AG09309 (cell line): ENCODE measurements around the gene DNAJC15.

ENCODE experiments used
- DNase-seq: peaks from one replicate; pipeline ENCODE4 v3.0.0-alpha.2; 2010; ENCODE audit warnings: low read depth
- H3K4me3 ChIP-seq: 2 replicates; pipeline ENCODE4 v1.5.1; 2011; ENCODE audit warnings: mild to moderate bottlenecking, low read depth, low read length, moderate library complexity; ENCODE audit not compliant: control insufficient read depth
- TF ChIP-seq, protein P1 (sequence below): IDR thresholded peaks from 2 replicates; pipeline ENCODE4 v1.5.1; 2011; ENCODE audit warnings: mild to moderate bottlenecking, low read depth, low read length, inconsistent platforms; ENCODE audit not compliant: insufficient read depth, control insufficient read depth; ENCODE audit errors: missing control alignments

Gene DNAJC15

DNA sequence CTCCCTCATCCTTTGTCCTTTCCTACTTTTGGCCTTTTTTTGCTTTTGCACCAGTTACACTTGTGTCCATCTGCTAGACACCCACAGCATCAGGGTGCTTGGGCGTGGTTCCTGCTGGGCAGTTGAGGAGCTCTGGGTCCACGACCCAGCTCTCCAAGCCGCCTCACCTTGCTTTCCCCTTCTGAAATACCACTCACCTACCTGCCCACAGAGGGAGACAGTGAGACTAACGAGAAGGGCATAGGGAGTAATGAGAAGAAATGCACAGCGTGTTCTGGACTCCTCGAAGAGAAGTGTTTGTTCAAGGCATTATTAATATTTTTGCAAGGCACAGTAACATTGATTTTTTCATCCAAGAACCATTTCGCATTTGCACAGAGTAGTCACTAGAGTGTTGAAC lies 92.9 kb downstream of the DNAJC15 start:
- H3K4me3 ChIP-seq: no peak overlapping the region
- DNase-seq: no peak
- TF ChIP-seq, protein P1, sequence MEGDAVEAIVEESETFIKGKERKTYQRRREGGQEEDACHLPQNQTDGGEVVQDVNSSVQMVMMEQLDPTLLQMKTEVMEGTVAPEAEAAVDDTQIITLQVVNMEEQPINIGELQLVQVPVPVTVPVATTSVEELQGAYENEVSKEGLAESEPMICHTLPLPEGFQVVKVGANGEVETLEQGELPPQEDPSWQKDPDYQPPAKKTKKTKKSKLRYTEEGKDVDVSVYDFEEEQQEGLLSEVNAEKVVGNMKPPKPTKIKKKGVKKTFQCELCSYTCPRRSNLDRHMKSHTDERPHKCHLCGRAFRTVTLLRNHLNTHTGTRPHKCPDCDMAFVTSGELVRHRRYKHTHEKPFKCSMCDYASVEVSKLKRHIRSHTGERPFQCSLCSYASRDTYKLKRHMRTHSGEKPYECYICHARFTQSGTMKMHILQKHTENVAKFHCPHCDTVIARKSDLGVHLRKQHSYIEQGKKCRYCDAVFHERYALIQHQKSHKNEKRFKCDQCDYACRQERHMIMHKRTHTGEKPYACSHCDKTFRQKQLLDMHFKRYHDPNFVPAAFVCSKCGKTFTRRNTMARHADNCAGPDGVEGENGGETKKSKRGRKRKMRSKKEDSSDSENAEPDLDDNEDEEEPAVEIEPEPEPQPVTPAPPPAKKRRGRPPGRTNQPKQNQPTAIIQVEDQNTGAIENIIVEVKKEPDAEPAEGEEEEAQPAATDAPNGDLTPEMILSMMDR: no peak

DNA sequence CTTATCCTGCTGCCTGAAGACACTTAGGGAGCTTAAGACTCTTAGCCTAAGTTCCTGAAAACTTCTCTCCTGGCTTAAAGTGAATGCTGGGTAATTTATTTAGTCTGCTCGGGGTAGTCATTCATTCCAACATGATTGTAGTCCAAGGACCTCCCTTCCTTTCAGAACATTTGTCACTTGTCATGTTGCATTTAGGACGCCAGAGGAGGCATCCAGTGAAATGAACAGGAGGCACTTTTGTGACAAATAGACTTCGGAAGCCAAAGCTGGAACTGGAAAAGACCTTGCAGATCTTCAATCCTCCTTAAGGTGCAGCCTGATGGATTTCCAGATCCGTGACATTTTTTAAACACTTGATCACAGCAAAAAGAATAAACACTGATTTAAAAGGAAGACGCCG lies 95.1 kb downstream of the DNAJC15 start:
- TF ChIP-seq, protein P1: no peak
- H3K4me3 ChIP-seq: no peak overlapping the region
- no peak for DNase-seq

DNA sequence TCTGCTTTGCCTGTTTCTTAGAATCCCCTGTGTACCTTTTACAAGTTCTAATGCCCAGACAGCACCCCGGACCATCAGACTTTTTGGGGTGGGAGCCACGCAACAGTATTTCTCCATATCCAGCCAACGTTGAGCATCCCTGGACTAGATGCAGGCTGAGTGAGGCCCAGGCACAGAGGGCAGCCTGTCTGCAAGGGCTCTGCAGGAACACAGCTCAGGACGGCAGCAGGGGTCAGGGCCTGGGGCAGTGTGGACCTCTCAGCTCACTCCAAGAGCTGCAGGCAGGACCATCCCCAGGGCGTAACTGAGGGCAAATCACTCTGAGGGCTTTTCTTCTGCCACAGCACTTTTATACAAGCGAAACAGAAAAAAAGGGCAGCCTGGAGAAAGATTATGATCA lies 95.8 kb downstream of the DNAJC15 start:
- no peak overlapping the region for H3K4me3 ChIP-seq
- no peak for DNase-seq
- TF ChIP-seq, protein P1: no peak

DNA sequence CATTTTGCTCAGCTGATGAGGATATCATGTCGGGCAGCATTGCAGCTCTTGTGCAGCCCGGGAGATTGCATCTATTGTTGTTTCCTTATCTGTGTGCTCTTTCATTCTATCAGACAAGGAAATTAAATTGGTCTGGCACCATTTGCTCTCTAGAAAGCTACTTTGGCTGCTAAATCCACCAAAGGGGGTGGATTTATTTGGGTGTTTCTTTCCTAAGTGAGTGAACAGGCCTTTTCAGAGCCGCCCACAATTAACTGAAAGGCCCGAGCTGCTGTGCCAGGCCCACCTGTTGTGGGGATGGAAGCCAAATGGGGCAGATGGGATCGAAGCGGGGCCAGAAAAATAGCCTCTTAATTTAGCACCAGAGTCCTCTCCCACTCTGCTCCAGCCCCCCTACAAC lies 99.4 kb downstream of the DNAJC15 start:
- DNase-seq: no peak
- H3K4me3 ChIP-seq: no peak overlapping the region
- TF ChIP-seq, protein P1: no peak

DNA sequence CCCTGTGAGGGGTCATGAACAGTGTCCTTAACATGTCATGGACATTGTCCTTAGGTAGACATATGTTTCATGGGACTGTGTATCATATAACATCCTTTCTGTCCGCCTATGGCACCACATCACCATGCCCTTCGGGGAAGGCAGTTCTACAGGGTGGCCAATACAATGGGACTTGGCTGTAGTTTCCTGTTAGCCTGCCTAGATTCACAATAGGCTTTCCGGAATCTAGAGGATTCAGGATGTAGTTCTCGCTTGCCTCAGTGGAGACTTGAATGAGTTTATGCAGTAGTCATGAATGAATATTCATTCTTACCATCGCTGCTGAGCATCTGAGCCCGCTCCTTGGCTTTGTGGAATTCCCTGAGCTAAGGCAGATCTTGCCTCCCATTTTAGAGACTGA lies 100.5 kb downstream of the DNAJC15 start:
- TF ChIP-seq, protein P1: no peak
- DNase-seq: no peak
- H3K4me3 ChIP-seq: no peak overlapping the region

DNA sequence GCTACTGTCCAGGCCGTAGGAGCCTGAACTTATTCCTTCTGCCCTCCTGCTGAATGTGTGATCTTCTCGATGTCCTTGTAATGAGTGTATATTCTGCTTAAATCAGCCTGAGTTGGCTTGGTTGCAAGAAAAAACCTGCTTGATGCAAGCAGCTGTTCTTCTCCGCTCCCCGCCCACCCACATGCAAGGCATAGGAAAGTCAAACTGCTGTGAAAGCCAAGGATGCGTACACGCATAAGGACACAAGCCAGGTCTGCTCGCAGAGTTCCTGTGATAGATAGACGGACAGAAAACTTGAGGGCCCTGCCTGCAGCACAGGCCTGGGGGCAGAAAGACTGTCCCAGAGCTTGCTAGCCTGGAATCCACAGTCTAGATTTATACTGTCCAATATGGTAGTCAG lies 101.1 kb downstream of the DNAJC15 start:
- TF ChIP-seq, protein P1: no peak
- no peak overlapping the region for H3K4me3 ChIP-seq
- no peak for DNase-seq

DNA sequence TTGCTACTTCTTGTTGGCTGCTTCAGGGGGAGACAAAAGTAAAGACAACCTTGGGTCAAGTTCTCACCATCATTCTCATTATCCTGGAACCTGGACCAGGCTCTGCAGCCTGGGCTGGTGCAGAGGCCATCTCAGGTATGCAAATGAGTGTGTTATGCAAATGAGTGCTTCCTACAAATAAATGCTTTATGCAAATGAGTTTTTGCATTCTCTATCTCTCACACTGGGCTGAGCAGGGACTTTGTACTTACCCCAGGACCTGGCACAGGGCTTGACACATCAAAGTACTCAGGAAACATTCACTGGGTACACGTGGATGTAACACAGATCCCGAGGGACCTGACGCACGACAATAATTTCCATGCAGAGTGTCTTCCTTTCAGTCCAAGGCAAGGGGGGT lies 103.0 kb downstream of the DNAJC15 start:
- DNase-seq: no peak
- H3K4me3 ChIP-seq: no peak overlapping the region
- TF ChIP-seq, protein P1: no peak
